Placental pericyte (primary cell): ENCODE results near the gene TRIM31. TPM values are rescaled to one million over a fixed set of nuclear protein-coding genes. Genes with fewer than 3 reads are reported as not detected.

ENCODE experiments used
- small RNA-seq: library from RNA; depleted of rRNA; stranded (forward); fragments of <200 nt; gene quantifications from one replicate; pipeline ENCODE3, GENCODE V24; 2012; ENCODE audit warnings: low replicate concordance
- total RNA-seq: library from RNA; depleted of rRNA; stranded (reverse); fragments of >200 nt; gene quantifications from 2 replicates; pipeline ENCODE4 v1.2.3, GENCODE V29; 2012

The TRIM31 gene
- not detected in 2 replicates for total RNA-seq

GRCh38 chr6:30113003-30113759 lies at the start of gene TRIM31:
TSS of gene TRIM31 (minus strand) at chr6:30113090. CDS start at chr6:30112805, 285 bp downstream.

GRCh38 chr6:30160785-30161531 lies 48.1 kb upstream of the TRIM31 start, which contains the start of gene TRIM10:
TSS of gene TRIM10 (minus strand) at chr6:30161211. CDS start at chr6:30160858, 353 bp downstream.

GRCh38 chr6:30135757-30136156 lies 22.9 kb upstream of the TRIM31 start, which contains the start of gene TRIM40:
TSS of gene TRIM40 (plus strand) at chr6:30136140. CDS start at chr6:30137037, 897 bp downstream.

GRCh38 chr6:30075094-30075789 lies 37.6 kb downstream of the TRIM31 start, which contains the start of gene RNF39:
TSS of gene RNF39 (minus strand) at chr6:30075769. CDS start at chr6:30075585, 184 bp downstream.

GRCh38 chr6:30066577-30067459 lies 46.1 kb downstream of the TRIM31 start, which contains the start of gene PPP1R11:
TSS of gene PPP1R11 (plus strand) at chr6:30067198. CDS start at chr6:30067411, 213 bp downstream.

GRCh38 chr6:30061092-30061857 lies 51.6 kb downstream of the TRIM31 start, which contains the start of gene POLR1H:
TSS of gene POLR1H (plus strand) at chr6:30061265. CDS start at chr6:30061525, 260 bp downstream.

Small RNAs within 50 kb of the gene (small RNA-seq; reads per million reads assigned to genes)
- gene RF00554 (not detected), gene RF02219 (not detected), gene RF02220 (not detected)

Other genes with a start within 250 kb of the TRIM31 start
- 523 and 603 TPM in 2 replicates for gene HLA-A, start 170.6 kb downstream of the TRIM31 start, total RNA-seq
- 16.2 and 27.3 TPM in 2 replicates for gene POLR1H, start 51.8 kb downstream of the TRIM31 start, total RNA-seq
- 39.1 and 41.6 TPM in 2 replicates for gene PPP1R11, start 45.9 kb downstream of the TRIM31 start, total RNA-seq
- not detected in 2 replicates for gene RNF39, start 37.3 kb downstream of the TRIM31 start, total RNA-seq
- not detected in 2 replicates for gene TRIM40, start 23.1 kb upstream of the TRIM31 start, total RNA-seq
- not detected in 2 replicates for gene TRIM10, start 48.1 kb upstream of the TRIM31 start, total RNA-seq
- not detected in 2 replicates for gene TRIM15, start 50.5 kb upstream of the TRIM31 start, total RNA-seq
- gene TRIM26, start 100.3 kb upstream of the TRIM31 start, total RNA-seq = 25.6 and 36.9 TPM in 2 replicates
- gene TRIM39, start 213.8 kb upstream of the TRIM31 start, total RNA-seq = 18.3 and 19.5 TPM in 2 replicates
- gene RPP21, start 232.1 kb upstream of the TRIM31 start, total RNA-seq = 29.5 and 31.4 TPM in 2 replicates